HepG2 (cell line): Measurements from ENCODE around the gene ZCCHC17. TPM values are rescaled to one million over a fixed set of nuclear protein-coding genes. Genes with fewer than 3 reads are reported as not detected.

Experiments used
- ASH2L ChIP-seq: fragments of 300-600, 200-600 bp; sonication (generic); IDR thresholded peaks from 2 replicates; pipeline ENCODE4 v1.7.0; 2017; ENCODE audit warnings: low read depth, mild to moderate bottlenecking, moderate library complexity, mixed read lengths, low read length; ENCODE audit not compliant: insufficient read length
- CREM ChIP-seq, 2 experiments: sonication (generic) in 1 of 2; formaldehyde crosslinking in 1 of 2; IDR thresholded peaks; 2 replicates each; pipeline versions ENCODE4 v1.4.0 to v1.6.1; 2016 to 2020; ENCODE audit warnings: antibody characterized with exemption in 1 of 2, mild to moderate bottlenecking in 1 of 2, missing genetic modification reagents in 1 of 2
- DZIP1 ChIP-seq: sonication (generic); formaldehyde crosslinking; IDR thresholded peaks from 2 replicates; pipeline ENCODE4 v1.5.0; 2020; ENCODE audit warnings: mild to moderate bottlenecking, missing genetic modification reagents
- MAX ChIP-seq: IDR thresholded peaks from 2 replicates; pipeline ENCODE4 v1.6.1; 2012; ENCODE audit warnings: inconsistent platforms
- MED1 ChIP-seq: sonication (generic); formaldehyde crosslinking; IDR thresholded peaks from 2 replicates; pipeline ENCODE4 v1.4.0; 2020; ENCODE audit warnings: missing genetic modification reagents
- NFYB ChIP-seq: sonication (generic); formaldehyde crosslinking; IDR thresholded peaks from 2 replicates; pipeline ENCODE4 v1.4.0; 2020; ENCODE audit warnings: missing genetic modification reagents
- PHF20 ChIP-seq: sonication (generic); formaldehyde crosslinking; IDR thresholded peaks from 2 replicates; pipeline ENCODE4 v1.5.0; 2020; ENCODE audit warnings: mild to moderate bottlenecking, missing genetic modification reagents
- RERE ChIP-seq: IDR thresholded peaks from 2 replicates; pipeline ENCODE4 v1.6.1; 2016; ENCODE audit warnings: low read depth, missing genetic modification reagents, missing compliant biosample characterization
- SAFB2 ChIP-seq: sonication (generic); formaldehyde crosslinking; IDR thresholded peaks from 2 replicates; pipeline ENCODE4 v1.5.1; 2020; ENCODE audit warnings: missing genetic modification reagents, low read depth, mild to moderate bottlenecking, borderline replicate concordance
- XRCC5 ChIP-seq: fragments of 200-400 bp; formaldehyde crosslinking; optimal IDR thresholded peaks from 2 replicates; pipeline ENCODE3; 2017; ENCODE audit warnings: mild to moderate bottlenecking, low read length
- ZNF430 ChIP-seq: sonication (generic); formaldehyde crosslinking; IDR thresholded peaks from 2 replicates; pipeline ENCODE4 v1.9.0; 2021; ENCODE audit warnings: mild to moderate bottlenecking, missing genetic modification reagents
- ZNF44 ChIP-seq: sonication (generic); formaldehyde crosslinking; IDR thresholded peaks from 2 replicates; pipeline ENCODE4 v1.5.1; 2020; ENCODE audit warnings: mild to moderate bottlenecking, missing genetic modification reagents
- ZNF574 ChIP-seq: sonication (generic); formaldehyde crosslinking; IDR thresholded peaks from 2 replicates; pipeline ENCODE4 v1.4.0; 2020; ENCODE audit warnings: missing genetic modification reagents
- polyA plus RNA-seq, 8 experiments: library from polyadenylated mRNA; depleted of rRNA in 3 of 8; stranded (reverse) in 7 of 8; unstranded in 1 of 8; fragments of >200 nt; fragmentation: Illumina TruSeq in 4 of 8; extraction: Trizol in 4 of 8; gene quantifications; 2 replicates each; pipeline versions ENCODE4 v1.2.1 to v1.2.3, GENCODE V29; 2011 to 2016; ENCODE audit warnings: low read depth in 4 of 8, missing spikeins in 1 of 8, mixed read lengths in 1 of 8; ENCODE audit not compliant: insufficient read depth in 1 of 8
- total RNA-seq, 5 experiments: library from RNA; depleted of rRNA; stranded (reverse); fragments of >200 nt; fragmentation: Illumina TruSeq; extraction: Trizol; gene quantifications; 2 replicates each; pipeline ENCODE4 v1.2.3, GENCODE V29; 2016; ENCODE audit warnings: low read depth in 1 of 5

Gene ZCCHC17
- total and polyA plus RNA-seq, 2 of the 13 experiments (the other 11 are each of a cell fraction or from before 2014, with no cell fraction given), result 20.5 to 53.0 TPM

GRCh38 chr1:31296486-31297276 is at the start of gene ZCCHC17, which contains the start of gene SNRNP40 (continued):
- TF ChIP-seq ZNF574 (CRISPR knock-in tag) (peak; percentile 55; the same call in 1 of the 2 replicates), PHF20 (CRISPR knock-in tag) (peak; percentile 77), MAX (peak; percentile 59; the same call in 1 of the 2 replicates), NFYB (CRISPR knock-in tag) (peak; percentile 89), ZNF44 (peak; percentile 37; the same call in 1 of the 2 replicates), ASH2L (peak; percentile 70), DZIP1 (peak; percentile 29; the same call in 1 of the 2 replicates), XRCC5 (peak; percentile 61), ZNF430 (CRISPR knock-in tag) (no peak; the same call in 1 of the 2 replicates), CREM (IDR thresholded peaks at IDR 0.05) (peak; percentile 91), CREM (CRISPR knock-in tag; IDR thresholded peaks at IDR 0.05) (no peak), SAFB2 (peak; percentile 56; the same call in 1 of the 2 replicates), RERE (CRISPR knock-in tag) (peak; percentile 32; the same call in 1 of the 2 replicates), MED1 (CRISPR knock-in tag) (peak; percentile 34; the same call in 1 of the 2 replicates)
